Fibroblast of the aortic adventitia (primary cell): ENCODE results near the gene TIMM23. TPM values are rescaled to one million over a fixed set of nuclear protein-coding genes. Genes with fewer than 3 reads are reported as not detected.

Experiments used
- DNase-seq: peaks from one replicate; pipeline ENCODE4 v3.0.0-alpha.2; 2010; ENCODE audit warnings: low read depth
- H3K4me3 ChIP-seq: 2 replicates; pipeline ENCODE4 v1.5.1; 2011; ENCODE audit warnings: low read depth, mild to moderate bottlenecking, control low read depth, low read length, moderate library complexity
- total RNA-seq: library from RNA; depleted of rRNA; stranded (reverse); fragments of >200 nt; gene quantifications from 2 replicates; pipeline ENCODE4 v1.2.3, GENCODE V29; 2012; ENCODE audit warnings: low replicate concordance
- TF ChIP-seq, protein P1 (sequence below): IDR thresholded peaks from 2 replicates; pipeline ENCODE4 v1.5.1; 2011; ENCODE audit warnings: mild to moderate bottlenecking, low read length, control low read depth, inconsistent platforms; ENCODE audit not compliant: insufficient read depth

Gene TIMM23
- total RNA-seq, 1 donor: 77.6 TPM

DNA sequence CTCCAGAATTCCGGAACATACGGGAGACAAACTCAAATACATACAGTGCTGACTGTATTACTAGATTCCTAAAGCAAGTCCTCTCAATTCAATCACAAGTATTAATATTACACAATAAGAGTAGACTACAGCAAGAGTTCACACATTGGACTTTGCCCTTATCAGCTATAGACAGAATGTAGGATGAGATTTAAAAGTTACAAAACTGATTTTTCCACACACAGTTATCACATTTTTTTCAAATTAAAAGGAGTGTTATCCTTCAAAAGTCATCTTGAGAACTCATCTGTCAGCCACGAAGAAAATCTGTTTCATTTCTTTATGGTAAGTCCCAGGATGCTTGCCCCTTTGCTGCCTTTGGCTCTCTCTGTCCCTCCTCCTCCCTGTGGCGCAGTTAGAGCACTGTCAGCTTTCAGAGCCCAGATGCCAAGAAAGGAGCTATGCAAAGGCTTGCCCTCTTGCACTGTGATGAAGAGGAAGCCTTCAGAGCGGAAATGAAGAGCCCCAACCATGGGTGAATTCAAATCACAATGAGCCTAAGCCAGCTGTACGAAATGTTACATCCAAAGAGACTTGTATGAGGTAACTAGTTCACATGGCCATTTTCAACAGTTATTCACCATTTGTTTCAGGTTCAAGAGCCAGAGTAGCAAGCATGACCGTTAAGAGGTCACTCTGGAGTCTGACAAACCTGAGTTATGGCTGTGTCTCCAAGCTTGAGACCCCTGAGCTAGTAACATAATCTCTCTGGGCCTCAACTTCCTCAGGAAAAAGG, 47.5 kb downstream of the TIMM23 start:
- TF ChIP-seq, protein P1, sequence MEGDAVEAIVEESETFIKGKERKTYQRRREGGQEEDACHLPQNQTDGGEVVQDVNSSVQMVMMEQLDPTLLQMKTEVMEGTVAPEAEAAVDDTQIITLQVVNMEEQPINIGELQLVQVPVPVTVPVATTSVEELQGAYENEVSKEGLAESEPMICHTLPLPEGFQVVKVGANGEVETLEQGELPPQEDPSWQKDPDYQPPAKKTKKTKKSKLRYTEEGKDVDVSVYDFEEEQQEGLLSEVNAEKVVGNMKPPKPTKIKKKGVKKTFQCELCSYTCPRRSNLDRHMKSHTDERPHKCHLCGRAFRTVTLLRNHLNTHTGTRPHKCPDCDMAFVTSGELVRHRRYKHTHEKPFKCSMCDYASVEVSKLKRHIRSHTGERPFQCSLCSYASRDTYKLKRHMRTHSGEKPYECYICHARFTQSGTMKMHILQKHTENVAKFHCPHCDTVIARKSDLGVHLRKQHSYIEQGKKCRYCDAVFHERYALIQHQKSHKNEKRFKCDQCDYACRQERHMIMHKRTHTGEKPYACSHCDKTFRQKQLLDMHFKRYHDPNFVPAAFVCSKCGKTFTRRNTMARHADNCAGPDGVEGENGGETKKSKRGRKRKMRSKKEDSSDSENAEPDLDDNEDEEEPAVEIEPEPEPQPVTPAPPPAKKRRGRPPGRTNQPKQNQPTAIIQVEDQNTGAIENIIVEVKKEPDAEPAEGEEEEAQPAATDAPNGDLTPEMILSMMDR: no peak
- no peak for DNase-seq
- no peak overlapping the region for H3K4me3 ChIP-seq

DNA sequence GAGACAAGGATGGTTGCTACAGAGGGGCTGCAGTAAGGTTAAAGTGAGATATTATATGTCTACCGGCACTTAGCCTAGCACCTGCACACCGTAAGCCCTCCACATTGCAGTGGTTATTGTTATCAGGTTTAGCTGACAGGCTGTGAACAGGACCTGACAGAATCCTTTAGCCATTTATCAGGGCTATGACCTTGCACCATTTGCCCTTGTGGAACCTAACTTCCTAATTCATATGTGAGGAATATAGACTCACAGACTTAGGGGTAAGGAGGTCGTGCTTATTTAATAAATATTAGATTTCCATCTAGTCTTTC, 48.0 kb downstream of the TIMM23 start:
- DNase-seq: no peak
- no peak overlapping the region for H3K4me3 ChIP-seq
- TF ChIP-seq, protein P1: no peak

DNA sequence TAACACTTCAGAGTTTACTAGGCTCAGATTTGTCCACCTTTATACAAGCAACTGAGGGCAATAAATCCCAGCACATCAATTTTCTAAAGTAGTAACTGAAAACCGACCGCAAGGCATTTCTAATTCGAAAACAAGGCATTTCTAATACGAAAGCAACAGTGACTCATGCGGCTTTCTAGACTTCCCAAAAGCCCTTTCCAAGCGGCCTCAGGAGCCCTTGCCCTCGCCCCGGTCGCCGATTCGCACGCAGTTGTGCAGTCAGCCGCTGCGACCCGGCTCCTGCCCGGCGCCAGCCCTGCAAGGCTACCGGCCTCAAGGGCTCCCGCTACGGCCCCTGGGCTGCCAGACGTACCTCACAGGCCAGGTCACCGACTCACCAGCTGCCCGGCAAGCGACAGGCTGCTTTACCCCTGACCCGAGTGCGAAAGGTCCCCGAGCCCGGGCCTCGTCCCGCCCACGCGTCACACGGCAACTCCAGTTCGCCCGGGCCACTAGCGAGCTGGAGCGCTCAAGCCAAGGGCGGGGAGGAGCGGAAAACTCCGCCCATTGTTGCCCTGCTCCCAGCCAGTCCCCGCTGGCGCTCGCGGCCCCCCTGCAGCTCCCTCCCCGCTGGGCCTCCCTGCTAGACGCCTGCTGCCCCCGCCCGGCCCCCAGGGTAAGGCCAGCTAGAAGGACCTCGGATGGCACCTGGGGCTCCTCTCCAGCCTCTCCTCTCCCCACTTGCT, 50.9 kb downstream of the TIMM23 start:
- H3K4me3 ChIP-seq: peak overlapping the region; percentile 86
- TF ChIP-seq, protein P1: peak; percentile 43
- DNase-seq: peak; percentile 91

DNA sequence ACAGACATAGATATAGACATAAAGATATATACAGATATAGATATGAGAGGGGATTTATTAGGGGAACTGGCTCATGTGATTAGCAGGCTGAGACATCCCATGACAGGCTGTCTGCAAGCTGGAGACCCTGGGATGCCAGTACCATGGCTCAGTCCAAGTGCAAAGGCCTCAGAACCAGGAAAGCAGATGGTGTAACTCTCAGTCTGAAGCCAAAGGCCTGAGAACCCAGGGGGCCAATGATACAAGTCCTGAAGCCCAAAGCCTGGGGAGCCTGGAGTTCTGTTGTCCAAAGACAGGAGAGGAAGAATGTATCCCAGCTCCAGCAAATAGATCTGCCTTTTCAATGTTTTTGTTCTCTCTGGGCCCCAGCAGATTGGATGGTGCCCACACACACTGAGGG, 52.7 kb downstream of the TIMM23 start:
- TF ChIP-seq, protein P1: no peak
- peak; percentile 35 for DNase-seq
- no peak overlapping the region for H3K4me3 ChIP-seq

DNA sequence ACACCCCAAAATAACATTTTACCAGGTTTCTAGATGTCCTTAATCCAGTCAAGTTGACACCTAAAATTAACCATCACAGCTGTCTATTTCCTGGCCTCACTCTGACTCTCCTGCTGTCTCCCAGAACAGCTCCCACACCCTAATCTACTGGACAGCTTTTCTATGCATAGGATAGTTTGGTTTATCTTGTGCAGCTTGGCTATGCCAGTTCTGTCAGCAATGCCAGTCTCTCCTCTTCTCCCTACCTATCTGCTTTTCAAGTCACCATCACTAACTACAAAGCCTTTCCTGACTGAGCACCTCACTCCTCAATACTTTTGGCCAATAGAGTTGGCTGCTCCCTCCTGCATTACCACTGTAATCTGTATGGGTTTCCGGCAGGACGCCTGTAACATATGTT, 53.1 kb downstream of the TIMM23 start:
- TF ChIP-seq, protein P1: no peak
- H3K4me3 ChIP-seq: no peak overlapping the region
- DNase-seq: no peak

DNA sequence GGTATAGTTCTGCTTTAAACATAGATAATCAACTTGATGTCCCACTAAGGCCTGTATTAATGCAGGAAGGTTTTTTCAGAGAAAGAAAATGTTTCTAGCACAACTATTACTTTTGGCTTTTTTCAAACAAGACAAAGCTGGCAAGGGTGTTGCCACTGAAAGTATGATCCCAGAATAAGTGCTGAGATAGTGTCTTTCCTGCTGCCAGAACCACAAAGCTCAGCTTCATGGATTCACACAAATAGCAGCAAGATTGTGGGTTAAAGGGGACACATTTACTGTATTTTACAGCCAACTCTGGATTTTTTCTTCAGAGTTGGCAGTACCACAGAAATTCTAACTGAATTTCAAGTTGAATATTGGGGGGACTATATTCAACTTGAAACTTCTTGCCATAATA, 53.8 kb downstream of the TIMM23 start:
- DNase-seq: peak; percentile 44
- no peak overlapping the region for H3K4me3 ChIP-seq
- TF ChIP-seq, protein P1: no peak
